Breast epithelium (tissue), 4 donors: ENCODE measurements around the gene OR2B2. TPM values are rescaled to one million over a fixed set of nuclear protein-coding genes. Genes with fewer than 3 reads are reported as not detected.
A peak's percentile ranks its signal among the peaks of the same experiment; 100 is the strongest.

Experiments
- DNase-seq, 2 donors: peaks; one replicate each; pipeline ENCODE4 v3.0.0-alpha.2; 2019; ENCODE audit warnings: low spot score in 2 of 2
- H3K27ac ChIP-seq, 2 donors: fragments of 200-600 bp; sonication (generic) in 1 of 2; one replicate each; pipeline ENCODE4 v1.5.1; 2016 to 2019; ENCODE audit warnings: mild to moderate bottlenecking in 1 of 2
- H3K27me3 ChIP-seq, 2 donors: fragments of 200-600 bp; sonication (generic) in 1 of 2; one replicate each; pipeline versions ENCODE4 v1.5.1 to v1.6.0; 2017 to 2019; ENCODE audit warnings: control low read depth in 1 of 2, mild to moderate bottlenecking in 1 of 2
- H3K36me3 ChIP-seq: fragments of 200-600 bp; one replicate; pipeline ENCODE4 v1.5.1; 2019
- H3K4me1 ChIP-seq, 2 donors: fragments of 200-600 bp; sonication (generic); one replicate each; pipeline ENCODE4 v1.5.1; 2016 to 2019; ENCODE audit warnings: control low read depth in 1 of 2
- H3K4me3 ChIP-seq, 3 donors: fragments of 200-600 bp; sonication (generic); 1 replicate in 2 of 3; 2 replicates in 1 of 3; pipeline ENCODE4 v1.5.1; 2016 to 2019; ENCODE audit warnings: mild to moderate bottlenecking in 3 of 3, moderate library complexity in 2 of 3
- H3K9me3 ChIP-seq, 2 donors: fragments of 200-600 bp; sonication (generic) in 1 of 2; one replicate each; pipeline ENCODE4 v1.5.1; 2016 to 2019; ENCODE audit warnings: control low read depth in 1 of 2
- CTCF ChIP-seq, 3 donors: fragments of 450-650 bp; IDR thresholded peaks; one replicate each; pipeline ENCODE4 v1.5.1; 2016 to 2017; ENCODE audit warnings: antibody characterized with exemption in 3 of 3, mild to moderate bottlenecking in 3 of 3, moderate library complexity in 3 of 3
- POLR2A ChIP-seq: fragments of 450-650 bp; IDR thresholded peaks from one replicate; pipeline ENCODE4 v1.6.1; 2016; ENCODE audit warnings: antibody characterized with exemption, mild to moderate bottlenecking, moderate library complexity
- POLR2AphosphoS5 ChIP-seq, 3 donors: sonication (generic); formaldehyde crosslinking; IDR thresholded peaks; one replicate each; pipeline ENCODE4 v1.6.1; 2017; ENCODE audit warnings: antibody characterized with exemption in 3 of 3
- intact Hi-C: fragments of 100-400 bp; cut with DNase I; formaldehyde crosslinking; loops from one replicate; pipeline ENCODE4 v1.15.1; 2023; ENCODE audit warnings: low total_unique reads
- total RNA-seq, 3 donors: library from RNA; depleted of rRNA; stranded (reverse); fragments of >200 nt; gene quantifications; one replicate each; pipeline ENCODE4 v1.1.0, GENCODE V29; 2016

OR2B2 gene
- total RNA-seq, 3 donors from 2014 or later, result not detected

- no peak for DNase-seq
- Histone ChIP-seq H3K36me3 (no peaks in the 10 kb centered on the region), H3K27ac (peak overlapping the region; percentile 53 to 69), H3K4me3 (peak overlapping the region; percentile 56 to 71 (median 57)), H3K4me1 (no peaks in the 10 kb centered on the region), H3K9me3 (no peaks in the 10 kb centered on the region), H3K27me3 (peaks cover 0 to 53% of the 10 kb centered on the region in 2 donors)
- TF ChIP-seq POLR2AphosphoS5 (IDR thresholded peaks at IDR 0.05) (no peak), POLR2A (no peak), CTCF (IDR thresholded peaks at IDR 0.05) (no peak)
- intact Hi-C loops, result no loop called here
Observed at GRCh38 chr6:27872642-27873020, 39.6 kb downstream of the OR2B2 start.

GRCh38 chr6:27871924-27872638 lies 40.1 kb downstream of the OR2B2 start:
- Histone ChIP-seq H3K27ac (peak overlapping the region; percentile 69 to 79), H3K27me3 (peaks cover 0 to 58% of the 10 kb centered on the region in 2 donors), H3K9me3 (no peaks in the 10 kb centered on the region), H3K36me3 (no peaks in the 10 kb centered on the region), H3K4me3 (peak overlapping the region; percentile 56 to 71 (median 57)), H3K4me1 (peaks cover 0 to under 1% of the 10 kb centered on the region in 2 donors)
- TF ChIP-seq POLR2AphosphoS5 (IDR thresholded peaks at IDR 0.05) (peak in 2 of 3 donors; percentile 82 to 91), POLR2A (peak; percentile 70), CTCF (IDR thresholded peaks at IDR 0.05) (no peak)
- intact Hi-C loops, result no loop called here
- DNase-seq, result peak; percentile 68 to 76

- TF ChIP-seq POLR2AphosphoS5 (IDR thresholded peaks at IDR 0.05) (no peak), CTCF (IDR thresholded peaks at IDR 0.05) (no peak), POLR2A (no peak)
- Histone ChIP-seq H3K4me3 (no peak overlapping the region), H3K27ac (no peak overlapping the region), H3K36me3 (no peaks in the 10 kb centered on the region), H3K4me1 (peaks cover 7 to 15% of the 10 kb centered on the region in 2 donors), H3K27me3 (peaks cover 0 to 63% of the 10 kb centered on the region in 2 donors), H3K9me3 (no peaks in the 10 kb centered on the region)
- intact Hi-C loops, result no loop called here
- DNase-seq, result no peak
Observed at GRCh38 chr6:27870291-27870870, 41.8 kb downstream of the OR2B2 start.

DNA sequence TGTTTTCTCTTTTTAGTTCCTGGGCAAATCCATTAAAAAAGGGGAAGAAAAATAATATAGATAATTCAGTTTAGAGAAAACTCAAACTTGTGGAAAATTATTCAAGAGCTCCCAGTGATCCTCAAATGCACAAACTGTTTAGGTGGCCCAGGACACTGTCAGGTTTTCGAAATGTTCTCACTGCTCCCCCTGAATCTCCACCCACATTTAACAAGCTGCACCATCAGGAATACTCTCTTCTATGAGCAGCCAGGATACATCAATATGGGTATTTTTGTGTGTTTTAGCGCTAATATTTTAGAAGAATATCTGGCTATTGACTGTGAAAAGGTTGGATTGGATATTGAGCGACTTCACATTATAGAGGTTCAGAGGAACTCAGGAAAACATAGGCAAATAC lies 43.9 kb downstream of the OR2B2 start:
- no peak overlapping the region for H3K27ac ChIP-seq
- intact Hi-C loops, result no loop called here
- H3K27me3 ChIP-seq, result peaks cover 0 to 51% of the 10 kb centered on the region in 2 donors
- H3K9me3 ChIP-seq, result no peaks in the 10 kb centered on the region
- H3K4me1 ChIP-seq, result peaks cover 7 to 15% of the 10 kb centered on the region in 2 donors
- DNase-seq, result no peak
- no peaks in the 10 kb centered on the region for H3K36me3 ChIP-seq
- TF ChIP-seq POLR2A (no peak), CTCF (IDR thresholded peaks at IDR 0.05) (no peak), POLR2AphosphoS5 (IDR thresholded peaks at IDR 0.05) (no peak)
- H3K4me3 ChIP-seq, result no peak overlapping the region

DNA sequence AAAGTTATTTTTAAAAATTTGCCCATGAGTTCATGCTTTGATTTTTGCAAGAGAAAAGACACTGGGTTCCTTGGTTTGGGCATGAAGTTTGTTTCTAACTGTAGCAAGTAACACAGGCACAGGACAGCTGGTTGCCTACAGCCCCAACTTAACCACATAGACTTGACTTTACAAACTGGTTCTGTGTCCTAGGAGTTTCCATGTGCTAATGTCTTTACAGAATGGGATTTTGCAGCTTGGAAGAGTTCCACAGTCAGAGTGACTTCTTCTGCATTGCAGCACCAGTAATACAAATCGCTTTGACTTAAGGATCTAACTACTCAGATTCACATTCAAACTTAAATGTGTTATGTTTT lies 44.3 kb downstream of the OR2B2 start:
- no peak overlapping the region for H3K27ac ChIP-seq
- H3K9me3 ChIP-seq, result no peaks in the 10 kb centered on the region
- intact Hi-C loops, result no loop called here
- peaks cover 7 to 15% of the 10 kb centered on the region in 2 donors for H3K4me1 ChIP-seq
- peaks cover 0 to 47% of the 10 kb centered on the region in 2 donors for H3K27me3 ChIP-seq
- TF ChIP-seq POLR2AphosphoS5 (IDR thresholded peaks at IDR 0.05), result no peak
- no peak for TF ChIP-seq CTCF (IDR thresholded peaks at IDR 0.05)
- no peak for TF ChIP-seq POLR2A
- DNase-seq, result no peak
- H3K36me3 ChIP-seq, result no peaks in the 10 kb centered on the region
- H3K4me3 ChIP-seq, result no peak overlapping the region
